GM19324 (cell line): Measurements from ENCODE around the gene C1orf146.
"Not testable (repeated sequence)": the region's sequence is repeated elsewhere in the genome, so short reads cannot be mapped to it uniquely, and the experiment has no call there.

Experiments used
- ATAC-seq: cut with Tn5 transposase; IDR thresholded peaks from one replicate; pipeline ENCODE4 v1.9.1; 2021; ENCODE audit warnings: mild to moderate bottlenecking, moderate library complexity; ENCODE audit not compliant: unreplicated experiment, low FRiP score

The C1orf146 gene

GRCh38 chr1:92217721-92218120 is at the start of gene C1orf146:
Gene C1orf146, plus strand, starts transcription at chr1:92217915. Its CDS starts 13,506 bp downstream, at chr1:92231421.
- no peak for ATAC-seq

GRCh38 chr1:92168657-92169056 is 49.1 kb upstream of the C1orf146 start:
- no peak for ATAC-seq

- ATAC-seq = no peak
These were observed 48.3 kb upstream of the C1orf146 start for GRCh38 chr1:92169214-92170005.

GRCh38 chr1:92184632-92185031 is 33.1 kb upstream of the C1orf146 start:
- ATAC-seq = no peak

- ATAC-seq = no peak
These were observed 31.6 kb upstream of the C1orf146 start for GRCh38 chr1:92186081-92186480.

- ATAC-seq = no peak
These were observed 29.1 kb upstream of the C1orf146 start for GRCh38 chr1:92188436-92189255.

GRCh38 chr1:92191726-92192125 is 26.0 kb upstream of the C1orf146 start:
- ATAC-seq = no peak

GRCh38 chr1:92192246-92192645 is 25.5 kb upstream of the C1orf146 start:
- ATAC-seq = no peak

- ATAC-seq = no peak
These were observed 23.2 kb upstream of the C1orf146 start for GRCh38 chr1:92194511-92194910.

- ATAC-seq = no peak
These were observed 15.7 kb upstream of the C1orf146 start for GRCh38 chr1:92201973-92202372.

GRCh38 chr1:92203105-92203504 is 14.6 kb upstream of the C1orf146 start:
- ATAC-seq = no peak

GRCh38 chr1:92210701-92211100 is 7.0 kb upstream of the C1orf146 start:
- no peak for ATAC-seq

- no peak for ATAC-seq
These were observed 6.5 kb upstream of the C1orf146 start for GRCh38 chr1:92211166-92211565.

GRCh38 chr1:92218559-92218958 is 844 bp downstream of the C1orf146 start:
- no peak for ATAC-seq

- ATAC-seq = no peak
These were observed 1.3 kb downstream of the C1orf146 start for GRCh38 chr1:92219028-92219427.

- ATAC-seq = no peak
These were observed 10.7 kb downstream of the C1orf146 start for GRCh38 chr1:92228401-92228800.

GRCh38 chr1:92230736-92231135 is 13.0 kb downstream of the C1orf146 start:
- ATAC-seq = no peak

GRCh38 chr1:92240034-92240433 is 22.3 kb downstream of the C1orf146 start:
- no peak for ATAC-seq

GRCh38 chr1:92244376-92244775 is 26.7 kb downstream of the C1orf146 start:
- ATAC-seq = no peak

GRCh38 chr1:92254714-92255113 is 37.0 kb downstream of the C1orf146 start:
- ATAC-seq = not testable (repeated sequence)

- no peak for ATAC-seq
These were observed 41.6 kb downstream of the C1orf146 start for GRCh38 chr1:92259350-92259749.

- ATAC-seq = no peak
These were observed 44.8 kb downstream of the C1orf146 start for GRCh38 chr1:92262516-92262915.
